Esophagus squamous epithelium (tissue), 4 donors: Measurements from ENCODE around the gene TSPAN9.

Source experiments
- CTCF ChIP-seq, 6 experiments: fragments of 450-650 bp in 4 of 6; fragments of 200-600 bp in 2 of 6; sonication (generic) in 2 of 6; IDR thresholded peaks; one replicate each; pipeline ENCODE4 v1.5.1; 2016 to 2019; ENCODE audit warnings: antibody characterized with exemption in 6 of 6, mild to moderate bottlenecking in 4 of 6, moderate library complexity in 4 of 6
- POLR2A ChIP-seq, 4 donors: fragments of 450-650 bp; IDR thresholded peaks; one replicate each; pipeline ENCODE4 v1.6.1; 2017; ENCODE audit warnings: antibody characterized with exemption in 4 of 4, mild to moderate bottlenecking in 4 of 4, moderate library complexity in 3 of 4

- no peak for TF ChIP-seq CTCF (IDR thresholded peaks at IDR 0.05)
- no peak for TF ChIP-seq POLR2A (IDR thresholded peaks at IDR 0.05)
Measured at GRCh38 chr12:3246253-3246652, 169.1 kb downstream of the TSPAN9 start.
